OCI-LY3 (cell line): ENCODE measurements around the gene LDLR.

ENCODE experiments used
- EZH2phosphoT487 ChIP-seq: fragments of 200-600 bp; shearing (Covaris generic); IDR thresholded peaks from 2 replicates; pipeline ENCODE4 v1.6.1; 2018; ENCODE audit warnings: antibody characterized with exemption, mixed run types, low read depth
- TF ChIP-seq, protein P1 (sequence below): fragments of 200-600, 300-600 bp; sonication (generic); IDR thresholded peaks from 2 replicates; pipeline ENCODE4 v1.5.1; 2014; ENCODE audit warnings: antibody characterized with exemption, low read length, low read depth

DNA sequence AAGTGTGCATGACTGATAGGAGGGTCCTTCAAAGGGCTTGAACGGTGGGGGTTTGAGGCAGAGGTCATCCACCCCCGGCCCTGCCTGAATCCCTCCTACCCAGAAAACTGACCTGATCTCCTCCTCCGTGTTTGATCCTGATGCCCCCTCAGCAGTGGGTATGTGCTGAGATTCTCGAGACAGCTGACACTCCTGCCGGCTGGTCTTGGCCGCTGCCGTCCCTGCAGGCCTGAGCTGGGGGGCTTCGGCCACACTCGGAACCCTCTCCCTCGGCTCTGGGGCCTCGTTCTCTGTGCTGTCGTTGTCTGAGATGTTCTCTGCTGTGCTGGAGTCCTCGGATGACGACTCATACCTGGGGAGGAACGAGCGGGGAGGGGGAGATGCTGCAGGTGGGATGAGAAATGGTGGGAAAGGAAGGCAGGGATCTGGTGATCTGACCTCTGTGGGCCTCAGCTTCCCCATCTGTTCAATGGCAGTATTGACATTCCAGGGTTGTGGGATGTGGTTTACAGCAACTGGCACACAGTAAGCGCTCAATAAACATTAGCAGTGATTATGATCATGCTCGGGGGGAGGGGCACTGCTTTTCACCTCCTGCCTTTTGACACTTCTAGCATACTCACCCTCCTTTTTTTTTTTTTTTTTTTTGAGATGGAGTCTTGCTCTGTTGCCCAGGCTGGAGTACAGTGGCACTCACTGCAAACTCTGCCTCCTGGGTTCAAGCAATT lies 87.4 kb downstream of the LDLR start:
- TF ChIP-seq, protein P1, sequence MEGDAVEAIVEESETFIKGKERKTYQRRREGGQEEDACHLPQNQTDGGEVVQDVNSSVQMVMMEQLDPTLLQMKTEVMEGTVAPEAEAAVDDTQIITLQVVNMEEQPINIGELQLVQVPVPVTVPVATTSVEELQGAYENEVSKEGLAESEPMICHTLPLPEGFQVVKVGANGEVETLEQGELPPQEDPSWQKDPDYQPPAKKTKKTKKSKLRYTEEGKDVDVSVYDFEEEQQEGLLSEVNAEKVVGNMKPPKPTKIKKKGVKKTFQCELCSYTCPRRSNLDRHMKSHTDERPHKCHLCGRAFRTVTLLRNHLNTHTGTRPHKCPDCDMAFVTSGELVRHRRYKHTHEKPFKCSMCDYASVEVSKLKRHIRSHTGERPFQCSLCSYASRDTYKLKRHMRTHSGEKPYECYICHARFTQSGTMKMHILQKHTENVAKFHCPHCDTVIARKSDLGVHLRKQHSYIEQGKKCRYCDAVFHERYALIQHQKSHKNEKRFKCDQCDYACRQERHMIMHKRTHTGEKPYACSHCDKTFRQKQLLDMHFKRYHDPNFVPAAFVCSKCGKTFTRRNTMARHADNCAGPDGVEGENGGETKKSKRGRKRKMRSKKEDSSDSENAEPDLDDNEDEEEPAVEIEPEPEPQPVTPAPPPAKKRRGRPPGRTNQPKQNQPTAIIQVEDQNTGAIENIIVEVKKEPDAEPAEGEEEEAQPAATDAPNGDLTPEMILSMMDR, result no peak
- TF ChIP-seq EZH2phosphoT487, result no peak
